Measurements from ENCODE around the gene IP6K3. TPM values are rescaled to one million over a fixed set of nuclear protein-coding genes. Genes with fewer than 3 reads are reported as not detected.
A peak's percentile ranks its signal among the peaks of the same experiment; 100 is the strongest.

The IP6K3 gene
- polyA plus RNA-seq, 3 donors from 2014 or later: not detected

GRCh38 chr6:33747823-33748222, 1.1 kb upstream of the IP6K3 start:
- Mint-ChIP-seq H3K36me3 (no peaks in the 10 kb centered on the region), H3K9me3 (no peaks in the 10 kb centered on the region), H3K27me3 (ENCODE audit: low read depth in 3 of 3) (peaks cover 0 to 3% (median 1%) of the 10 kb centered on the region in 3 donors), H3K27ac (no peak overlapping the region), H3K4me3 (no peak overlapping the region), H3K4me1 (peaks cover 0 to 2% of the 10 kb centered on the region in 2 donors)
- DNase-seq: no peak

- peaks cover 1 to 3% (median 2%) of the 10 kb centered on the region in 3 donors for H3K27me3 Mint-ChIP-seq (ENCODE audit: low read depth in 3 of 3)
- no peak overlapping the region for H3K27ac Mint-ChIP-seq
- H3K4me3 Mint-ChIP-seq: no peak overlapping the region
- H3K4me1 Mint-ChIP-seq: peaks cover 0 to 2% of the 10 kb centered on the region in 2 donors
- peaks cover 0 to 2% (median 0%) of the 10 kb centered on the region in 6 donors for H3K9me3 Mint-ChIP-seq
- no peaks in the 10 kb centered on the region for H3K36me3 Mint-ChIP-seq
- DNase-seq: no peak
These were observed 587 bp downstream of the IP6K3 start for GRCh38 chr6:33746036-33746600.

- H3K9me3 Mint-ChIP-seq: peaks cover 0 to 2% (median 0%) of the 10 kb centered on the region in 6 donors
- H3K27ac Mint-ChIP-seq: no peak overlapping the region
- no peaks in the 10 kb centered on the region for H3K36me3 Mint-ChIP-seq
- H3K27me3 Mint-ChIP-seq (ENCODE audit: low read depth in 3 of 3): peaks cover 1 to 3% (median 2%) of the 10 kb centered on the region in 3 donors
- peaks cover 0 to 2% of the 10 kb centered on the region in 2 donors for H3K4me1 Mint-ChIP-seq
- no peak overlapping the region for H3K4me3 Mint-ChIP-seq
- DNase-seq: no peak
These were observed 1.2 kb downstream of the IP6K3 start for GRCh38 chr6:33745548-33745947.

GRCh38 chr6:33744895-33745546, 1.7 kb downstream of the IP6K3 start:
- Mint-ChIP-seq H3K36me3 (no peaks in the 10 kb centered on the region), H3K4me1 (peaks cover 0 to 2% of the 10 kb centered on the region in 2 donors), H3K27me3 (ENCODE audit: low read depth in 3 of 3) (peaks cover 1 to 2% (median 2%) of the 10 kb centered on the region in 3 donors), H3K4me3 (no peak overlapping the region), H3K9me3 (peaks cover 0 to 2% (median 0%) of the 10 kb centered on the region in 6 donors), H3K27ac (no peak overlapping the region)
- no peak for DNase-seq

GRCh38 chr6:33744001-33744848, 2.5 kb downstream of the IP6K3 start:
- Mint-ChIP-seq H3K9me3 (peaks cover 0 to 2% (median 0%) of the 10 kb centered on the region in 6 donors), H3K27ac (no peak overlapping the region), H3K36me3 (no peaks in the 10 kb centered on the region), H3K4me3 (no peak overlapping the region), H3K27me3 (ENCODE audit: low read depth in 3 of 3) (peaks cover 0 to 2% (median 1%) of the 10 kb centered on the region in 3 donors), H3K4me1 (peaks cover 0 to 2% of the 10 kb centered on the region in 2 donors)
- DNase-seq: peak; percentile 44 to 58 (median 53)

- H3K27ac Mint-ChIP-seq: no peak overlapping the region
- DNase-seq: no peak
- peaks cover 0 to 2% of the 10 kb centered on the region in 2 donors for H3K4me1 Mint-ChIP-seq
- H3K27me3 Mint-ChIP-seq (ENCODE audit: low read depth in 3 of 3): peaks cover 0 to 2% (median 1%) of the 10 kb centered on the region in 3 donors
- H3K9me3 Mint-ChIP-seq: peaks cover 0 to 2% (median 0%) of the 10 kb centered on the region in 6 donors
- no peaks in the 10 kb centered on the region for H3K36me3 Mint-ChIP-seq
- H3K4me3 Mint-ChIP-seq: no peak overlapping the region
These were observed 3.9 kb downstream of the IP6K3 start for GRCh38 chr6:33742837-33743236.

- H3K9me3 Mint-ChIP-seq: peaks cover 0 to 2% (median 0%) of the 10 kb centered on the region in 6 donors
- H3K36me3 Mint-ChIP-seq: no peaks in the 10 kb centered on the region
- peaks cover 0 to 2% of the 10 kb centered on the region in 2 donors for H3K4me1 Mint-ChIP-seq
- DNase-seq: no peak
- peaks cover 0 to 2% (median 1%) of the 10 kb centered on the region in 3 donors for H3K27me3 Mint-ChIP-seq (ENCODE audit: low read depth in 3 of 3)
- H3K27ac Mint-ChIP-seq: no peak overlapping the region
- H3K4me3 Mint-ChIP-seq: no peak overlapping the region
These were observed 4.6 kb downstream of the IP6K3 start for GRCh38 chr6:33742092-33742491.

- Mint-ChIP-seq H3K4me1 (peaks cover 0 to 2% of the 10 kb centered on the region in 2 donors), H3K36me3 (no peaks in the 10 kb centered on the region), H3K4me3 (no peak overlapping the region), H3K9me3 (peaks cover 0 to 2% (median 0%) of the 10 kb centered on the region in 6 donors), H3K27me3 (ENCODE audit: low read depth in 3 of 3) (peaks cover 0 to 2% (median 1%) of the 10 kb centered on the region in 3 donors), H3K27ac (no peak overlapping the region)
- no peak for DNase-seq
These were observed 5.9 kb downstream of the IP6K3 start for GRCh38 chr6:33740794-33741193.

GRCh38 chr6:33740204-33740608, 6.5 kb downstream of the IP6K3 start:
- Mint-ChIP-seq H3K9me3 (peaks cover 0 to 2% (median 0%) of the 10 kb centered on the region in 6 donors), H3K4me3 (no peak overlapping the region), H3K27ac (no peak overlapping the region), H3K4me1 (peaks cover 0 to 2% of the 10 kb centered on the region in 2 donors), H3K27me3 (ENCODE audit: low read depth in 3 of 3) (peaks cover 0 to 2% (median 1%) of the 10 kb centered on the region in 3 donors), H3K36me3 (no peaks in the 10 kb centered on the region)
- no peak for DNase-seq

- peaks cover 0 to 2% of the 10 kb centered on the region in 2 donors for H3K4me1 Mint-ChIP-seq
- DNase-seq: no peak
- H3K27me3 Mint-ChIP-seq (ENCODE audit: low read depth in 3 of 3): peaks cover 0 to 2% (median 1%) of the 10 kb centered on the region in 3 donors
- no peak overlapping the region for H3K4me3 Mint-ChIP-seq
- no peaks in the 10 kb centered on the region for H3K36me3 Mint-ChIP-seq
- H3K9me3 Mint-ChIP-seq: peaks cover 0 to 2% (median 0%) of the 10 kb centered on the region in 6 donors
- no peak overlapping the region for H3K27ac Mint-ChIP-seq
These were observed 7.1 kb downstream of the IP6K3 start for GRCh38 chr6:33739571-33739970.

- Mint-ChIP-seq H3K27me3 (ENCODE audit: low read depth in 3 of 3) (peaks cover 0 to 2% (median 1%) of the 10 kb centered on the region in 3 donors), H3K9me3 (peaks cover 0 to 2% (median 0%) of the 10 kb centered on the region in 6 donors), H3K4me3 (no peak overlapping the region), H3K27ac (no peak overlapping the region), H3K36me3 (no peaks in the 10 kb centered on the region), H3K4me1 (no peaks in the 10 kb centered on the region)
- DNase-seq: no peak
These were observed 7.8 kb downstream of the IP6K3 start for GRCh38 chr6:33738879-33739278.

GRCh38 chr6:33738153-33738552, 8.6 kb downstream of the IP6K3 start:
- Mint-ChIP-seq H3K4me3 (no peak overlapping the region), H3K9me3 (peaks cover 0 to 2% (median 0%) of the 10 kb centered on the region in 6 donors), H3K27me3 (ENCODE audit: low read depth in 3 of 3) (peaks cover 0 to 2% (median 0%) of the 10 kb centered on the region in 3 donors), H3K27ac (no peak overlapping the region), H3K4me1 (no peaks in the 10 kb centered on the region), H3K36me3 (no peaks in the 10 kb centered on the region)
- DNase-seq: no peak

GRCh38 chr6:33737267-33738026, 9.3 kb downstream of the IP6K3 start:
- Mint-ChIP-seq H3K9me3 (no peaks in the 10 kb centered on the region), H3K27ac (no peak overlapping the region), H3K36me3 (no peaks in the 10 kb centered on the region), H3K4me1 (no peaks in the 10 kb centered on the region), H3K27me3 (ENCODE audit: low read depth in 3 of 3) (no peaks in the 10 kb centered on the region), H3K4me3 (no peak overlapping the region)
- DNase-seq: no peak

Data from immature natural killer cell (primary cell).